Tibial artery (tissue), 4 donors: ENCODE data around the gene FRYL.

Experiments used
- DNase-seq, 2 donors: peaks; one replicate each; pipeline ENCODE4 v3.0.0-alpha.2; 2019
- H3K27ac ChIP-seq, 2 donors: fragments of 200-600 bp; sonication (generic) in 1 of 2; 1 replicate in 1 of 2; 2 replicates in 1 of 2; pipeline ENCODE4 v1.5.1; 2018 to 2019; ENCODE audit warnings: mild to moderate bottlenecking in 1 of 2
- H3K27me3 ChIP-seq, 2 donors: fragments of 200-600 bp; sonication (generic) in 1 of 2; one replicate each; pipeline versions ENCODE4 v1.5.1 to v1.6.0; 2016 to 2019
- H3K36me3 ChIP-seq, 3 donors: fragments of 200-600 bp; sonication (generic) in 2 of 3; one replicate each; pipeline ENCODE4 v1.5.1; 2016 to 2019; ENCODE audit warnings: mild to moderate bottlenecking in 2 of 3
- H3K4me1 ChIP-seq, 4 donors: fragments of 200-600 bp; sonication (generic) in 2 of 4; 1 replicate in 3 of 4; 2 replicates in 1 of 4; pipeline ENCODE4 v1.5.1; 2016 to 2019
- H3K4me3 ChIP-seq, 2 donors: fragments of 200-600 bp; sonication (generic) in 1 of 2; 1 replicate in 1 of 2; 2 replicates in 1 of 2; pipeline ENCODE4 v1.5.1; 2018 to 2019; ENCODE audit warnings: mild to moderate bottlenecking in 2 of 2
- H3K9me3 ChIP-seq, 3 donors: fragments of 200-600 bp; sonication (generic) in 1 of 3; one replicate each; pipeline ENCODE4 v1.5.1; 2016 to 2019
- CTCF ChIP-seq, 2 experiments: fragments of 200-600 bp in 1 of 2; fragments of 450-650 bp in 1 of 2; IDR thresholded peaks; one replicate each; pipeline ENCODE4 v1.5.1; 2017 to 2019; ENCODE audit warnings: antibody characterized with exemption in 2 of 2, mild to moderate bottlenecking in 1 of 2, moderate library complexity in 1 of 2
- intact Hi-C: fragments of 100-400 bp; cut with DNase I; formaldehyde crosslinking; loops from one replicate; pipeline ENCODE4 v1.15.0; 2023; ENCODE audit warnings: low total_unique reads

FRYL gene

GRCh38 chr4:48475770-48476169 lies 304.3 kb downstream of the FRYL start:
- TF ChIP-seq CTCF (IDR thresholded peaks at IDR 0.05), result no peak
- Histone ChIP-seq H3K9me3 (no peaks in the 10 kb centered on the region), H3K4me1 (peaks cover 0 to 5% (median 1%) of the 10 kb centered on the region in 4 donors), H3K36me3 (no peaks in the 10 kb centered on the region), H3K27ac (no peak overlapping the region), H3K4me3 (no peak overlapping the region), H3K27me3 (no peaks in the 10 kb centered on the region)
- intact Hi-C loops, result no loop called here
- DNase-seq, result no peak

- no peak overlapping the region for H3K27ac ChIP-seq
- no peaks in the 10 kb centered on the region for H3K36me3 ChIP-seq
- H3K4me3 ChIP-seq, result no peak overlapping the region
- intact Hi-C loops, result no loop called here
- TF ChIP-seq CTCF (IDR thresholded peaks at IDR 0.05), result no peak
- H3K9me3 ChIP-seq, result no peaks in the 10 kb centered on the region
- DNase-seq, result no peak
- H3K4me1 ChIP-seq, result peaks cover 0 to 2% (median 0%) of the 10 kb centered on the region in 4 donors
- no peaks in the 10 kb centered on the region for H3K27me3 ChIP-seq
Measured at GRCh38 chr4:48472794-48473193, 307.3 kb downstream of the FRYL start.

- Histone ChIP-seq H3K27ac (no peak overlapping the region), H3K36me3 (no peaks in the 10 kb centered on the region), H3K4me1 (no peaks in the 10 kb centered on the region), H3K27me3 (no peaks in the 10 kb centered on the region), H3K4me3 (no peak overlapping the region), H3K9me3 (no peaks in the 10 kb centered on the region)
- intact Hi-C loops, result no loop called here
- TF ChIP-seq CTCF (IDR thresholded peaks at IDR 0.05), result no peak
- DNase-seq, result no peak
Measured at GRCh38 chr4:48470570-48470969, 309.5 kb downstream of the FRYL start.

DNA sequence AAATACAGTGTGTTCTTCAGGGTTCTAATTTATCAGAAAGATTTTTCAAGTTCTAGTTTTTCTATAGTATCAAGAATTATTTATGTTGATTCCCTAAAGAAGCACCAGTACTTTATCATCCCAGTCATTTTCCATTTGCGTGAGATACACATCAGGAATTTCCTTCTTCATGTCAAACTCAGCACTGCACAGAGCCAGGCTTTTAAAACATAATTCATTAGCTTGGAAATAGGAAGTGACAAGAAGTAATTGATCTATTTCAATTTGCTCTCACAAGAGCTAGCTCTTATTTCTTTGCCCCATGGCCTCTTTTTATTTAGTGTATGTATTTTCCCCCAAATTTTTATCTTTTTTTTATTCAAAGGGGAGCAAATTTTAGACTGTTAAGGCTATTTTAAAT lies 309.9 kb downstream of the FRYL start:
- Histone ChIP-seq H3K27ac (no peak overlapping the region), H3K4me3 (no peak overlapping the region), H3K27me3 (no peaks in the 10 kb centered on the region), H3K4me1 (no peaks in the 10 kb centered on the region), H3K36me3 (no peaks in the 10 kb centered on the region), H3K9me3 (no peaks in the 10 kb centered on the region)
- intact Hi-C loops, result no loop called here
- no peak for DNase-seq
- TF ChIP-seq CTCF (IDR thresholded peaks at IDR 0.05), result no peak

GRCh38 chr4:48467891-48468290 lies 312.2 kb downstream of the FRYL start:
- Histone ChIP-seq H3K9me3 (no peaks in the 10 kb centered on the region), H3K27me3 (no peaks in the 10 kb centered on the region), H3K36me3 (no peaks in the 10 kb centered on the region), H3K4me3 (no peak overlapping the region), H3K4me1 (no peaks in the 10 kb centered on the region), H3K27ac (no peak overlapping the region)
- DNase-seq, result no peak
- intact Hi-C loops, result no loop called here
- no peak for TF ChIP-seq CTCF (IDR thresholded peaks at IDR 0.05)

DNA sequence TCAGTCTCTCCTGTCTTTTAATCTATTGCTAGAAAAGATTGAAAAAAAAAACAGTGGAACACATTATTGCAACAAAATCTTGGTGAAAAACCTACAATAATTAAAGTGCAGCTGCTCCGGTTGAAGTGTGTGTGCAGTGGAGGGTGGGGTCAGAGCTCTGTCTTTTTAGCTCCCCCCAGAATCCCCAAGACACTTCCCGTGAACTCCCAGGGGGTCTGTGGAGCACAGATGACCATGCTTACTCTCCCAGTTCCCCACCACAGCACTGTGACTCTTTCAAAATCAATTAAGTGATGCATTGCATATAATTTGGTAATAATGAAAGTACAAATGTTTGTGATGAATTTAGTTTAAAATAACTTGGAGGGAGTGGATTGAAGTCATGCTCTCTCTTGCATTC lies 312.6 kb downstream of the FRYL start:
- Histone ChIP-seq H3K27me3 (no peaks in the 10 kb centered on the region), H3K36me3 (no peaks in the 10 kb centered on the region), H3K4me1 (no peaks in the 10 kb centered on the region), H3K27ac (no peak overlapping the region), H3K9me3 (no peaks in the 10 kb centered on the region), H3K4me3 (no peak overlapping the region)
- intact Hi-C loops, result no loop called here
- TF ChIP-seq CTCF (IDR thresholded peaks at IDR 0.05), result no peak
- DNase-seq, result no peak
